Suppressor macrophage treated with lipopolysaccharide for 4 hours (primary cell): ENCODE measurements around the gene EHF.
A peak's percentile ranks its signal among the peaks of the same experiment; 100 is the strongest.

Experiments used
- DNase-seq: peaks from one replicate; pipeline ENCODE4 v3.0.0-alpha.2; 2020

Gene EHF

GRCh38 chr11:34603129-34604001 lies 17.5 kb upstream of the EHF start:
- no peak for DNase-seq

- DNase-seq = no peak
Observed at GRCh38 chr11:34604145-34604544, 16.7 kb upstream of the EHF start.

- DNase-seq = no peak
Observed at GRCh38 chr11:34604911-34605310, 16.0 kb upstream of the EHF start.

GRCh38 chr11:34605481-34606325 lies 15.2 kb upstream of the EHF start:
- DNase-seq = no peak

- no peak for DNase-seq
Observed at GRCh38 chr11:34606326-34607120, 14.4 kb upstream of the EHF start.

- DNase-seq = no peak
Observed at GRCh38 chr11:34609187-34609751, 11.6 kb upstream of the EHF start.

GRCh38 chr11:34609850-34610249 lies 11.0 kb upstream of the EHF start:
- DNase-seq = peak; percentile 33

- DNase-seq = no peak
Observed at GRCh38 chr11:34610324-34611041, 10.4 kb upstream of the EHF start.

- no peak for DNase-seq
Observed at GRCh38 chr11:34613015-34613414, 7.9 kb upstream of the EHF start.

GRCh38 chr11:34613552-34614056 lies 7.3 kb upstream of the EHF start:
- DNase-seq = peak; percentile 83

- peak; percentile 81 for DNase-seq
Observed at GRCh38 chr11:34614344-34615104, 6.4 kb upstream of the EHF start.

GRCh38 chr11:34616086-34616485 lies 4.8 kb upstream of the EHF start:
- no peak for DNase-seq

- DNase-seq = no peak
Observed at GRCh38 chr11:34616830-34617504, 3.9 kb upstream of the EHF start.

- DNase-seq = no peak
Observed at GRCh38 chr11:34618406-34618805, 2.5 kb upstream of the EHF start.

GRCh38 chr11:34619062-34619516 lies 1.8 kb upstream of the EHF start:
- peak; percentile 26 for DNase-seq

- DNase-seq = no peak
Observed at GRCh38 chr11:34620202-34620601, 691 bp upstream of the EHF start.

- DNase-seq = no peak
Observed at GRCh38 chr11:34621876-34622275, 983 bp downstream of the EHF start.

GRCh38 chr11:34623463-34623862 lies 2.6 kb downstream of the EHF start:
- no peak for DNase-seq

- DNase-seq = no peak
Observed at GRCh38 chr11:34624069-34624468, 3.2 kb downstream of the EHF start.

- DNase-seq = no peak
Observed at GRCh38 chr11:34625576-34625975, 4.7 kb downstream of the EHF start.
